Lower leg skin (tissue), 3 donors: ENCODE measurements around the gene CLTCL1.

Experiments used
- CTCF ChIP-seq, 3 donors: fragments of 450-650 bp; IDR thresholded peaks; one replicate each; pipeline ENCODE4 v1.5.1; 2016; ENCODE audit warnings: antibody characterized with exemption in 3 of 3, mild to moderate bottlenecking in 3 of 3, moderate library complexity in 2 of 3
- POLR2A ChIP-seq, 2 donors: fragments of 450-650 bp; IDR thresholded peaks; one replicate each; pipeline ENCODE4 v1.6.1; 2016 to 2017; ENCODE audit warnings: antibody characterized with exemption in 2 of 2, mild to moderate bottlenecking in 1 of 2, moderate library complexity in 1 of 2

- TF ChIP-seq CTCF (IDR thresholded peaks at IDR 0.05) (no peak), POLR2A (IDR thresholded peaks at IDR 0.05) (no peak)
Measured at GRCh38 chr22:19275513-19275912, 16.0 kb downstream of the CLTCL1 start.
